T-helper 22 cell (primary cell): ENCODE data around the gene MTUS2.

Source experiments
- DNase-seq: peaks from one replicate; pipeline ENCODE4 v3.0.0-alpha.2; 2020; ENCODE audit warnings: low read depth

Gene MTUS2

DNA sequence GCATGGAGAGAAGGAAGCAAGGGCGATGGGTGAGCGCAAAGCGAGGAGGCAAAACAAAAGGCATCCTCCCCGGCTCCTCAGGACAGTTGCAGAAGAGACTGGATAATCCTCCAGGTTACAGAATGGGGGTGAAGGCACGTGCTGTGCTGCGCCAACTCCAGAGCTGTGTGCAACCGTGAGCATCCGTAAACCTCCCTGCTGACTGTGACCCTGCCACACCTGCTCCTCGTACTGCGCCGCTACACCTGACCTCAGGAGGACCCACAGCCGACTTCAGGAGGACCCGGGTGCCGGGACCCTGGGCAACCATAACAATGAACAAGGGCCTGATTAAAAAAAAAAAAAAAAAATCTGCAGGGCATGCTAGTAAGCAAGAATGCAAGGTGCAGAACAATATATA, 706.6 kb downstream of the MTUS2 start:
- no peak for DNase-seq

DNA sequence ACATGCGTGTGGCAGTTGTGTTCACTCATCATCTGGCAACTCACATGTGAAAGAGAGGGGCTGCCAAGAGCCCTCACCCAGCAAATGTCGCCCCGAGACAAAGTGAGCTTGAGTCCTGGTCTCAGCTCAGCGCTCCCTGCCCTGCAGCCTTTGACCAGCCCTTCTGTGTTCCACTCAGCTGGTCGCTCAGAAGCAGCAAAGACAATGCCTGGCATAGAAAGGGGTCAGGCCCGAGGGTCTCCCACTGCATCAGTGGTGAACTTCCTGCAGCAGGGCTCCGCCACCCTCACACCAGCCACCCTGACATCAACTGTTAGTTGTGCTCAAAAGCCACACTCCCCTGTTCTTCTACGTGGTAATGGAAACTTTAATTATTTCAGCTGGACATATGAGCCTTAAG, 707.4 kb downstream of the MTUS2 start:
- no peak for DNase-seq

DNA sequence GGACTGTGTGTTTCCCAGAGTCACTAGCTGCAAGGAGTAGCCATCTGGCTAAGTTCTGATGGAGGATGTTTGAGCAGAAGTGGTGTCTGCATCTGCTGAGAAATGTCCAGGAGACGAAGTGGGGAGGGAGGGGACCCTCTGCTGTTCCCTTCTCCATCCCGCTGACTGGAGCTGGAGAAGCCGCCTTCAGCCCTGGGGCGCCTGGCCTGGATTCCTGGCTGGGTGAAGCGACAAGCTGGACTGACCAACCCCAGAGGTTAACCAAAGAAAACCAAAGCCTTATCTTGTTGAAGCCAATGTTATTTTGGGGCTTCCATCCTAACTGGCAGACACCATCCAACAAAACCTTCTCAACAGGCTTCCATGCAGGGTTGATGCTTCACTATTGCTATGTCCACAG, 707.8 kb downstream of the MTUS2 start:
- no peak for DNase-seq

DNA sequence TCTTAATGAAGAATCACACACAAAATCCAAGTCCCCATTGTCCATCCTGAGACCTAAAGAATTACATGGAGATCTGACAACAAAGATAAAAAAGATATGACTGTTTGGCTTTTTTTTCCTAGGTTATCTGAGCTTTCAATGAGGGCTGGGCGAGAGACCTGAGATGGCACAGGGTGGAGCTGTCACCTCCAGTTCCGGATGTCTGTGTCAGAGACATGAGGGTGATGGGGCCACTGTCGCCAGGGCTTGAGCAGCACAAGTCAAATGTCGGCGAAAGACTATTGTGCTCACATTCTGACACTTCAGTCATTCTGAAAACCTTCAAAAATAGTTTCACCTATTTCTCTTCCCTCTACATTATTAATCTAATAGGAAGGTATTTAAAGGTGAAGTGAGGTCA, 709.6 kb downstream of the MTUS2 start:
- no peak for DNase-seq

DNA sequence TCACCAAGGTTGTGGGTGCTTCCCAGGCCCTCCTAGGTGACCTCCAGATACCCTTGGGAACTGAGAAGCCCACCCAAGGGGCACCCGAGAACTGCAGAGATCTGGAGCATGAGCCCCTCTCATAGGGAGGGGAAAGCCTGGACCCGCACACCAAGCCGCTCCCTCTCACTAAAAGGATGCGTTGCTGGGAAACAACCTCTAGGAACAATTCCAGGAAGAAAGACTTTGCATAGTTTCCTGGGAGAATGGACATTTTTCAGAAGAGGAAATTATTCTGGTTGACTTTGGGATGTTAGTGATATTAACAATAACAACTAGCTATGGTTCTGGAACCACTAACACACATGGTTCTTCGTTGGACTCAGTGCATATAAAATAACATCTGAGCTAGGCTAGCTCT, 710.8 kb downstream of the MTUS2 start:
- no peak for DNase-seq

DNA sequence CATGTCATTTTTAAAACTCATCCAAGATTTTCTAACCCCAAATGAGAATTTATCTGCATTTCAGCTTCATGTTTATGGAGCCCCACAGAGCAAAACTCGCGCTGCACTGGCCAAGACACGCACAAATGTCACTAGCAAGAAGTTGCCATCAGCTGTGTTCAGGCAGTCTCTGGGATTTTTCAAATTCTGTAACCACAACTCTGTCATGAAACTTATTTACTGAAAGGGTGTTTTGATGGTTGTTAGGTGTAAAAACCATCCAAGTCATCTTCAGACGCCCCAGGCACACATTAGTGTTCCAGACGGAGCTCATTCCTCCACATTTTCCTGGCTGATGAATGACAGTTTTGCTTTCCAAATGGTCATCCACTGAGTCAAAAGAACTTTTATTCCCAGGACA, 712.0 kb downstream of the MTUS2 start:
- no peak for DNase-seq

- no peak for DNase-seq
Measured at GRCh38 chr13:29532821-29533220, 712.7 kb downstream of the MTUS2 start.

DNA sequence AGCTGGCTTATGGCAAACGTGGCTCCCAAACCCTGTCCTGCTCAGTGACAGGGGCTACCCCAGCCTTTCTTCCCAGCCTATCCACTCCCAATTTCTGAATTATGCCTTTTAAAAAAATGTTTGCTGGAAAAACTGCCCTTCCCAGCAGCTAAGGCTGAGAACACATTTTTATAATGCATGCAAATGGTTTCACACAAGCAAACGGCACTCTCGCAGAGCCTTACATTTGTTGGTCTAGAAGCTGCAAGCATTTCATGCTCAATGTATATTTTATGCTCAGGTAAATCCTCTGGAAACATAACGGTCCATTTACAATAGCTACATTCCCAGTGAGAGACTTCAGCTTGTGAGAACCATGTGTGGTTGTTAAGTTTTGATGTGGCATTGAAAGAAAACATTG, 713.9 kb downstream of the MTUS2 start:
- no peak for DNase-seq

DNA sequence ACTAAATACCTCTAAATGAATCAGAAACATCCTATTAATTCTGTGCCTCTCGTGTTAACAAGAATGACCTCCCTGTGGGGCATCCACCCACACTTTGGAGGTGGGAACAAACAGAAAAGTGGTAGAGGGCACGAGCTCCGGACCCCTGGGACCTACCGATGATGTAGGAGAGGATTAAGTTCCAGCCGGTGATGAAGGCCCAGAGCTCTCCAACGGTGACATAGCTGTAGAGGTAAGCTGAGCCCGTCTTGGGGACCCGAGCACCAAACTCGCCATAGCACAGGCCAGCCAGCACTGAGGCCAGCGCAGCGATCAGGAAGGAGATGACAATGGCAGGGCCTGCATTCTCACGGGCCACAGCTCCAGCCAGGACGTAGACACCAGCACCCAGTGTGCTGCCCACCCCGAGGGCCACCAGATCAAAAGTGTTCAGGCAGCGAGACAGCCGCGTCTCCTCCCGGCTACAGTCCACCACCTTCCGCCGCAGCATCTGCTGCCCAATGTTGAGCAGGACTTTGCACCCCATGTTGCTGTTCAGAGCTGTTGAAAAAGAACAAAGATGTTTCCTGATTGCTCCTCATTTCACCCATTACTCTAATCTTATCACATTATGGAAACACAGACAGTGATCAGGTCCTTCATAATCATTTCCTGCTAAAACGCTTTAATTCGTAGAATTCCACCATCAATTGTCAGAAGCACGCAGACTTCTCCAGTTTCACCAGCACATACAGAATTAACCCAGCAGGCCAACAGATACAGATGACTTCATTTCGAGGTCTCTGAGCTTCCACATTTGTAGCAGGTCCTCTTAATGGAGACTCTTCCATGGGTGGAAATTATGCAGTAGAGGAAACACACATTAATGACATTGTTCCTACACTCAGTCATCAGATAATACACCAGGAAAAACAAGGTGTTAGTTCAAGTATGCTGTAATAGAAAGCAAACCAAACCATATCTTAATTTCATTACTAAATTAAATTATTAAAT, 715.8 kb downstream of the MTUS2 start:
- DNase-seq = no peak

- DNase-seq = no peak
Measured at GRCh38 chr13:29536853-29537252, 716.7 kb downstream of the MTUS2 start.

DNA sequence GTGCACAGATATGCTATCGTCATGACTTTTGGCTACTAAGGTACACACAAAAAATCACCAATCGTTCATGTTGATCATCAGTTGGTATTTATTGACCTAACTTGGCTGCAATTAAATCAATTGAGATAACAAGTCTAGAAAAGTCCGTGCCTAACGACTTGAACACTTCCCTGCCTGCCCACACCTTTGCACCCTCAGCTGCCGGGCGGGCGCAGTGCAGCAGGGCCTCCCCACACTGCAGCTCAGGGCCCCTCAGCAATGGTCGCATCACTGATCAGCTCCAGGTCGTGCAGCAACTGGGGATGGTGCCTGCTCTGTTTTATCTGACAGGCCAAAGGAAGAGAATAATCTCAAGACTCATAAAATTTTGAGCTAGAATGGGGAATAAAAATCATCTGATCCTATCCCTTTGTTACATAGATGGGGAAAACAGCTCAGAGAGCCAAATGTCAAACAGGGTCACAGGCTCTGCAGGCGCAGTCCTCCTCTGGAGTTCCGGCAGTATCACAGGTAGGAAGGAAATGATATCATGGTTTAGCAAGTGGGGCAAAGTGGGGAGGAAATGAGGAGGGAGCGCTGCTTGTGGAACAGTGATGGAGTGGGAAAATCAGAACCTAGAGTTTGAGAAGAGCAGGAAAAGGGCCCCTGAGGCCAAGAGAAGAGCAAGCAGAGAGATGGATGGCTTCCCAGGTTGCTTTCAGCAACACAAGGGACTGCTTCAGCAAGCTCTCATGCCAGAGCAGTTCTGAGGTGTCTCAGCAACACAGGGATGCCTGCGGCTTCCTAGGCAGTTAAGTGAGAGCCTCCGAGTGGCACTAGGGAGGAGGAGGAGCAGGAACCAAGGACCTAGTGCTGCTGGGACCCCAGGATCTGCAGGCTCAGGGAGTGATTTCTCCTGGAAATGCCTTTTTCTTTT, 717.9 kb downstream of the MTUS2 start:
- no peak for DNase-seq

DNA sequence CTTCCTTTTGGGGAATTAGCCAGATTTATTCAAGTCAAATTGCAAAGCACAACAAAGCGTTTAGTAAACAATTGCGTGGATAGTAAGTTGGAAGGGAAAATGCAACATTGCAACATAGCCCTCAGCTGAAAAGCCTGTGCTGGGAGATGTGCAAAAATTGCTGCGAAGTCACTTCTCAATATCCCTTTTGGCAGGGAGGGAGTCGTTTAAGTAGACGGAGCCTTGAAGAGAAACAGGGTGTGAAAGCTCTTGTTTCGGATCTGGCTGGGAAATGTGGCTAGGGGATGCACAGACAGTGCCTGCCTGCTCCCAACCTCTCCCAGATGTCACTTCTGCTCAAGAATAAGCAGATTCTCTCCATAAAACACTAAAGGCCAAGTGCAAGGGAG, 718.5 kb downstream of the MTUS2 start:
- no peak for DNase-seq

- DNase-seq = no peak
Measured at GRCh38 chr13:29539856-29540255, 719.7 kb downstream of the MTUS2 start.

DNA sequence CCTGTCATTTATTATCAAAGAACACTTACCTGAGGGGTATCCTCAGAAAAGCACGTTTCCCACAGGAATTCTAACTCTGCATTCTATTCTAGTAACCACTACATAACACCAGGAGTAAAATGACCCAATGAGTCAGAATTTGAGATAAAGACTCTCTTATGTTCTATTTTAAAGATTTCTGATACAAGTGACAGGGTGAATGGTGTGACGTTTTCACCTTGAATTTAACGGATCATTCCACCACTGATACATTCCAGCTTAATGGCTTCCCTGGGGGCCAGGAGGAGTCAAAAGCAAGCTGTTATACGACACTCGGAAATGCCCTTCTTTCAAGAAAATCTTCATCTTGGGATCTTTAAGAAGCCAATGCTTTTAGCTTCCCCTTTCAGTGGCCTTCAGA, 720.2 kb downstream of the MTUS2 start:
- DNase-seq = no peak

- no peak for DNase-seq
Measured at GRCh38 chr13:29540799-29541198, 720.7 kb downstream of the MTUS2 start.

DNA sequence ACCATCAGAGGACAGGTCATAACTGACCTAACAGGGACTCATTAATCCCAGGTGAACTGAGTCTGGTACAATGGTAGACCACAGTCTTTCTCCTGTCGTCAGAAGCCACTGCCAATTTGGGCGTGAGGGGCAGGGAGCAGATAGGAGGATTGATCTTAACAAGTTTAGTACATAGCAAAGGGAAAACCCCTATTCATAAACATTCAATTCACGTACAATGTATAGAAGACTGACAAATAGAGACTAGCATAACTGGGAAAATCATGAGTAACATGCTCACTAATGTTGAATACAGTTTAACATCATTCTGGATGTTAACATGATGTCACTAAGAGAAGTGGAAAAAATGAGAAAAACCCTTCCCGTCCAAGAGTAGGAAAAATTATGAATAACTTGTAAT, 721.3 kb downstream of the MTUS2 start:
- no peak for DNase-seq

GRCh38 chr13:29542381-29542780, 722.2 kb downstream of the MTUS2 start:
- no peak for DNase-seq

DNA sequence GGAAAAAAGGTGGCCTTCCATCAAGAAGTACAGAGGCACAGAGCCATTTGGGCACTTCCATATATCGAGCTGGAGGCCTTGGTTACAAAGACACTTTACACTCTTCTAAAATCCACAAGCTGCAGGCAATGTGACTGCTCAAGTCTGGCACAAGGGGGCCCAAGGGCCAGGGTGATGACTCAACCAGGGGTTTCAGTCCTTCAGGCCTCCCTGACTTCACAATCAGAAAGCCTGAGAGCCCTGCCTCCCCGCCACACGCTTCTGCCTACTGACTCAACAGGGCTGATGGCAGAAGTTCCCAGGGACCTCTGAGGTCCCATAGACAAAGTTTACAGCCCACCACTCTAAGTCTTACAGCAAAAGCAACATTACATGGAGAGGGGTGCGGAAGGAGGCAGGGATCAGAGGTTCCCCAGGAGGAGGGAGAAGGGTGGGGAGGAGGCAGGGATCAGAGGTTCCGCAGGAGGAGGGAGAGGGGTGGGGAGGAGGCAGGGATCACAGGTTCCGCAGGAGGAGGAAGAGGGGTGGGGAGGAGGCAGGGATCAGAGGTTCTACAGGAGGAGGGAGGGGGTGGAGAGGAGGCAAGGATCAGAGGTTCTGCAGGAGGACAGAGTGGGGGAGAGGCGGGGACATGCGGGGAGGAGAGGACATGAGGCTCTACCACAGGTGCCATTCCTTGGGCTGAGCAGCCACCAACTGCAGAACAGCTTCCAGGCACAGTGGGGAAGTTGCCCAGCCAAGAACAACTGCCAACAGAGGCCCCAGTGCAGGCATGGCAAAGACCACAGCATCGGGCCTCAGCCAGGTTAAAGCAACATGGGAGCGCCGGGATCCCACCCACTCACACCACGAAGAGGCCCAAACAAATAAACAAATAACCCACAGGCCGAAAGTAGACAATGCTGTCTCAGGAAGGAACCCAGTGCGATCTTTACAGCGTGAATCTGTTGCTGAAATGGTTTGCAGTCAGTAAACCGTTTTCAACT, 723.4 kb downstream of the MTUS2 start:
- no peak for DNase-seq

GRCh38 chr13:29545988-29546387, 725.8 kb downstream of the MTUS2 start:
- DNase-seq = no peak

DNA sequence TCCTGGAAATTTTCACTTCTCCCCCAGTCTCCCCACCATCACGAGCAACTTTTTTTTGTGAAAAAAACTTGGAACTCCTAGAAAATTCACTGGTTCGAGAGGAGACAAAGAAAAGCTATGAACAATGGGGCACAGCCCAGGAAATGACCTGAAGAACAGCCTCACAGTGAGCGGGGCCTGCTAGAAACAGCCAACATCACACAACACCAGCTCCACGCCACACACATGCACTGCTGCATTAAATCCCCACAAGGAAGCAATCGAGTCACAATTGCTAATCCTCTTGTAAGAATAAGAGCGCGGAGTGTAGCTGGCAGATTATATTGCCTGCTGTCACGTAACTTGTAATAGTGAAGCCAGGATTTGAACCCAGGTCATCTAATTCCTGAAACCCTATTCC, 726.5 kb downstream of the MTUS2 start:
- DNase-seq = no peak

DNA sequence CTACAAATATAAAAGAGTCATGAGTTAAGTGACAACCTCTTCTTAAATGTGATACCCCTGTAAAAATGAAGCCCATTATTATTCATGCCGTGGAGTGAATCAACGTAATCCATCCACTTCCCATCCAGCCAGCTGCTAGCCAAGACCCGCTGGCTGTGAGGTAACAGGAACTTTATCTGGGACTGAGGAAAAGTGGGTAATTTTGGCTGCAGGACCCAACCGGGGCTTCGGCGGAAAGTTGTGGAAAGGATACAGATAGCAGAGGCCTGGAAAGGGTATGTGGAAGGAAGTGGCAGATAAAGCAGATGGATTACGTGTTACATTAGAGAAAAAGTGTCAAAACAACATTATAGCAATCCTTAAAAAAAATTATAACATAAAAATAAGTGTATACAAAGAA, 727.0 kb downstream of the MTUS2 start:
- no peak for DNase-seq

DNA sequence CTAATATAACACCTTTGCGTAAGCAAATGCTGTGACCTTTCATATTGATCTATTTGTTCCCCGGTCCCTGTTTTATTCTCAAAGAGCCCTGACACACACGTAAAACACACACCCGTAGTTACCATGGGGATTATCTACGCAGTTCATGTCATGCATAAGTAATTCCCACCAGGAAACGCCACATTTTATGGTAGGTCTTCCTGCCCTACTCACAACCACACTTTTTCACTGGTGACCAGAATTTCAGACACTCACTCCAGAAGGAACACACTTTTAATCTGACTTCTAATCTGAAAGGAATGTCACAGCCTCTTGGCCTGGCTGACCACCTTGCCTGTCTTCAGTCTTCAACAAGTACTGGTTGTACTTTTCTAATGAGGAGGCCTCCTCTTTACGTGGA, 728.6 kb downstream of the MTUS2 start:
- DNase-seq = no peak
